HG03280 (cell line): ENCODE data around the gene PRKG1.

Experiments
- ATAC-seq: cut with Tn5 transposase; IDR thresholded peaks from one replicate; pipeline ENCODE4 v1.9.1; 2021; ENCODE audit warnings: mild to moderate bottlenecking, moderate library complexity; ENCODE audit not compliant: unreplicated experiment

PRKG1 gene

GRCh38 chr10:51074238-51075028, at the start of gene PRKG1:
TSS of gene PRKG1 (plus strand) at chr10:51074487.
- no peak for ATAC-seq

GRCh38 chr10:51028420-51028819, 45.9 kb upstream of the PRKG1 start:
- ATAC-seq, result no peak

- no peak for ATAC-seq
Measured at GRCh38 chr10:51029172-51029641, 45.1 kb upstream of the PRKG1 start.

GRCh38 chr10:51030480-51030879, 43.8 kb upstream of the PRKG1 start:
- no peak for ATAC-seq

- ATAC-seq, result no peak
Measured at GRCh38 chr10:51031950-51032349, 42.3 kb upstream of the PRKG1 start.

GRCh38 chr10:51034769-51035168, 39.5 kb upstream of the PRKG1 start:
- no peak for ATAC-seq

- ATAC-seq, result no peak
Measured at GRCh38 chr10:51035344-51035743, 38.9 kb upstream of the PRKG1 start.

GRCh38 chr10:51045871-51046270, 28.4 kb upstream of the PRKG1 start:
- ATAC-seq, result no peak

- no peak for ATAC-seq
Measured at GRCh38 chr10:51046654-51047053, 27.6 kb upstream of the PRKG1 start.

- ATAC-seq, result no peak
Measured at GRCh38 chr10:51047857-51048256, 26.4 kb upstream of the PRKG1 start.

GRCh38 chr10:51048792-51049191, 25.5 kb upstream of the PRKG1 start:
- ATAC-seq, result no peak

GRCh38 chr10:51052163-51052562, 22.1 kb upstream of the PRKG1 start:
- no peak for ATAC-seq

GRCh38 chr10:51057925-51058324, 16.4 kb upstream of the PRKG1 start:
- ATAC-seq, result no peak

GRCh38 chr10:51063166-51063565, 11.1 kb upstream of the PRKG1 start:
- ATAC-seq, result no peak

- no peak for ATAC-seq
Measured at GRCh38 chr10:51063659-51064535, 10.4 kb upstream of the PRKG1 start.

GRCh38 chr10:51066231-51066630, 8.1 kb upstream of the PRKG1 start:
- no peak for ATAC-seq

GRCh38 chr10:51072210-51072609, 2.1 kb upstream of the PRKG1 start:
- ATAC-seq, result no peak

- no peak for ATAC-seq
Measured at GRCh38 chr10:51072921-51073434, 1.3 kb upstream of the PRKG1 start.

- no peak for ATAC-seq
Measured at GRCh38 chr10:51073453-51074237, 642 bp upstream of the PRKG1 start.

- no peak for ATAC-seq
Measured at GRCh38 chr10:51075043-51075872, 971 bp downstream of the PRKG1 start.
